Ishikawa (cell line): ENCODE data around the gene IHH.

Experiments used
- CEBPB ChIP-seq: IDR thresholded peaks from 2 replicates; pipeline ENCODE4 v1.6.1; 2012
- CREB1 ChIP-seq: IDR thresholded peaks from 2 replicates; pipeline ENCODE4 v1.6.1; 2012; ENCODE audit warnings: low read depth
- EGR1 ChIP-seq: IDR thresholded peaks from 2 replicates; pipeline ENCODE4 v1.6.1; 2012
- EP300 ChIP-seq: IDR thresholded peaks from 2 replicates; pipeline ENCODE4 v1.6.1; 2012; ENCODE audit warnings: borderline replicate concordance
- FOXM1 ChIP-seq: IDR thresholded peaks from 2 replicates; pipeline ENCODE4 v1.6.1; 2012; ENCODE audit warnings: low read depth, borderline replicate concordance
- RAD21 ChIP-seq: IDR thresholded peaks from 2 replicates; pipeline ENCODE4 v1.6.1; 2012; ENCODE audit warnings: low read depth
- TAF1 ChIP-seq: IDR thresholded peaks from 2 replicates; pipeline ENCODE4 v1.6.1; 2012; ENCODE audit warnings: low read depth, mild to moderate bottlenecking
- TEAD4 ChIP-seq: IDR thresholded peaks from 2 replicates; pipeline ENCODE4 v1.6.1; 2012
- YY1 ChIP-seq: IDR thresholded peaks from 2 replicates; pipeline ENCODE4 v1.6.1; 2012; ENCODE audit warnings: low read depth
- ZBTB7A ChIP-seq: IDR thresholded peaks from 2 replicates; pipeline ENCODE4 v1.6.1; 2012; ENCODE audit warnings: low read depth
- TF ChIP-seq, protein P1 (sequence below): IDR thresholded peaks from 2 replicates; pipeline ENCODE4 v1.6.1; 2012
- TF ChIP-seq, protein P2 (sequence below): IDR thresholded peaks from 2 replicates; pipeline ENCODE4 v1.6.1; 2012
- TF ChIP-seq, protein P3 (sequence below): IDR thresholded peaks from 2 replicates; pipeline ENCODE4 v1.6.1; 2012; ENCODE audit warnings: low read depth, mild to moderate bottlenecking

DNA sequence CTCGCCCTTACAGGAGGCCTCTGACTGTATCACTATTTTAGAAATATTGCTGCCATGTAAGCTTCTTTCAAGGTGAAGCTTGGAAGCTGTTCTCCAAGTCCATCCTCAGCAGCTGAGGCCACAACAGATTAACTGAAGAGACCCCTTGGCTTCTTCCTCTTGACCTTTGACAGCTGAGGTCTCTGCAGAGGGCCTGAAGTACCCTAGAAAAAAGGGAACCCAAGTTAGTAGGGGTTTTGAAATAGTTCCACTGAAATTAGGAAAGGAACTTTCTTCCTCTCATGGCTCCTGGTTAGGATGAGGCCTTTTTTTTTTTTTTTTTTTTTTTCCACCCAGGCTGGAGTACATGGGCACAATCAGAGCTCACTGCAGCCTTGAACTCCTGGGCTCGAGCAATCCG is 15.5 kb upstream of the IHH start:
- TF ChIP-seq YY1 (no peak), RAD21 (no peak), CEBPB (no peak), TEAD4 (no peak), ZBTB7A (no peak), TAF1 (no peak), EGR1 (no peak), FOXM1 (no peak), EP300 (no peak), CREB1 (no peak)
- TF ChIP-seq, protein P1, sequence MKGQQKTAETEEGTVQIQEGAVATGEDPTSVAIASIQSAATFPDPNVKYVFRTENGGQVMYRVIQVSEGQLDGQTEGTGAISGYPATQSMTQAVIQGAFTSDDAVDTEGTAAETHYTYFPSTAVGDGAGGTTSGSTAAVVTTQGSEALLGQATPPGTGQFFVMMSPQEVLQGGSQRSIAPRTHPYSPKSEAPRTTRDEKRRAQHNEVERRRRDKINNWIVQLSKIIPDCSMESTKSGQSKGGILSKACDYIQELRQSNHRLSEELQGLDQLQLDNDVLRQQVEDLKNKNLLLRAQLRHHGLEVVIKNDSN = no peak
- TF ChIP-seq, protein P2, sequence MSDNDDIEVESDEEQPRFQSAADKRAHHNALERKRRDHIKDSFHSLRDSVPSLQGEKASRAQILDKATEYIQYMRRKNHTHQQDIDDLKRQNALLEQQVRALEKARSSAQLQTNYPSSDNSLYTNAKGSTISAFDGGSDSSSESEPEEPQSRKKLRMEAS = no peak
- TF ChIP-seq, protein P3, sequence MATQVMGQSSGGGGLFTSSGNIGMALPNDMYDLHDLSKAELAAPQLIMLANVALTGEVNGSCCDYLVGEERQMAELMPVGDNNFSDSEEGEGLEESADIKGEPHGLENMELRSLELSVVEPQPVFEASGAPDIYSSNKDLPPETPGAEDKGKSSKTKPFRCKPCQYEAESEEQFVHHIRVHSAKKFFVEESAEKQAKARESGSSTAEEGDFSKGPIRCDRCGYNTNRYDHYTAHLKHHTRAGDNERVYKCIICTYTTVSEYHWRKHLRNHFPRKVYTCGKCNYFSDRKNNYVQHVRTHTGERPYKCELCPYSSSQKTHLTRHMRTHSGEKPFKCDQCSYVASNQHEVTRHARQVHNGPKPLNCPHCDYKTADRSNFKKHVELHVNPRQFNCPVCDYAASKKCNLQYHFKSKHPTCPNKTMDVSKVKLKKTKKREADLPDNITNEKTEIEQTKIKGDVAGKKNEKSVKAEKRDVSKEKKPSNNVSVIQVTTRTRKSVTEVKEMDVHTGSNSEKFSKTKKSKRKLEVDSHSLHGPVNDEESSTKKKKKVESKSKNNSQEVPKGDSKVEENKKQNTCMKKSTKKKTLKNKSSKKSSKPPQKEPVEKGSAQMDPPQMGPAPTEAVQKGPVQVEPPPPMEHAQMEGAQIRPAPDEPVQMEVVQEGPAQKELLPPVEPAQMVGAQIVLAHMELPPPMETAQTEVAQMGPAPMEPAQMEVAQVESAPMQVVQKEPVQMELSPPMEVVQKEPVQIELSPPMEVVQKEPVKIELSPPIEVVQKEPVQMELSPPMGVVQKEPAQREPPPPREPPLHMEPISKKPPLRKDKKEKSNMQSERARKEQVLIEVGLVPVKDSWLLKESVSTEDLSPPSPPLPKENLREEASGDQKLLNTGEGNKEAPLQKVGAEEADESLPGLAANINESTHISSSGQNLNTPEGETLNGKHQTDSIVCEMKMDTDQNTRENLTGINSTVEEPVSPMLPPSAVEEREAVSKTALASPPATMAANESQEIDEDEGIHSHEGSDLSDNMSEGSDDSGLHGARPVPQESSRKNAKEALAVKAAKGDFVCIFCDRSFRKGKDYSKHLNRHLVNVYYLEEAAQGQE = no peak
